HEK293 (cell line): ENCODE data around the gene KCNQ4.

Experiments
- CTCF ChIA-PET: fragments of 350-600 bp; formaldehyde crosslinking; extraction: SDS; loops from one replicate; lab custom pipeline; 2021; ENCODE audit warnings: antibody characterized with exemption; lab: Yijun Ruan, JAX
- POLR2A ChIA-PET: fragments of 300-600 bp; formaldehyde crosslinking; extraction: SDS; loops from one replicate; lab custom pipeline; 2020; ENCODE audit warnings: antibody characterized with exemption, inconsistent platforms; lab: Yijun Ruan, JAX
- H3K27ac ChIP-seq: fragments of 200-500 bp; sonication (Bioruptor generic); 2 replicates; pipeline ENCODE4 v1.5.1; 2014; ENCODE audit warnings: low read depth, low read length, control low read depth, inconsistent platforms; ENCODE audit errors: extremely low read depth
- H3K36me3 ChIP-seq, 2 experiments: fragments of 200-500 bp in 1 of 2; sonication (Bioruptor generic) in 1 of 2; 1 replicate in 1 of 2; 2 replicates in 1 of 2; pipeline ENCODE4 v1.5.1; 2014 to 2017; ENCODE audit warnings: inconsistent platforms in 2 of 2, low read length in 2 of 2; ENCODE audit not compliant: control insufficient read depth in 2 of 2, insufficient read depth in 1 of 2
- H3K4me1 ChIP-seq: fragments of 200-500 bp; sonication (Bioruptor generic); 2 replicates; pipeline ENCODE4 v1.5.1; 2014; ENCODE audit warnings: mild to moderate bottlenecking, low read length, inconsistent platforms; ENCODE audit not compliant: control insufficient read depth, insufficient read depth
- H3K4me3 ChIP-seq: 2 replicates; pipeline ENCODE4 v1.5.1; 2011; ENCODE audit warnings: low read depth, mild to moderate bottlenecking, control low read depth, low read length, moderate library complexity
- H3K9me3 ChIP-seq: fragments of 200-500 bp; sonication (Bioruptor generic); 2 replicates; pipeline ENCODE4 v1.5.1; 2014; ENCODE audit warnings: low read depth, low read length, inconsistent platforms; ENCODE audit not compliant: control insufficient read depth, insufficient read depth
- GLI2 ChIP-seq: fragments of 450-650 bp; formaldehyde crosslinking; IDR thresholded peaks from 2 replicates; pipeline ENCODE4; 2017; ENCODE audit warnings: missing biosample characterization, missing genetic modification characterization, low read depth, borderline replicate concordance
- GLIS2 ChIP-seq: fragments of 450-650 bp; formaldehyde crosslinking; IDR thresholded peaks from 2 replicates; pipeline ENCODE4 v1.5.1; 2016; ENCODE audit warnings: missing biosample characterization, missing genetic modification characterization
- HOXC10 ChIP-seq: sonication (generic); formaldehyde crosslinking; IDR thresholded peaks from 2 replicates; pipeline ENCODE4 v1.8.1; 2023; ENCODE audit warnings: mild to moderate bottlenecking, missing genetic modification reagents
- KLF17 ChIP-seq: fragments of 450-650 bp; formaldehyde crosslinking; IDR thresholded peaks from 2 replicates; pipeline ENCODE4 v1.5.1; 2016; ENCODE audit warnings: missing biosample characterization, missing genetic modification characterization
- YY1 ChIP-seq: fragments of 450-650 bp; formaldehyde crosslinking; IDR thresholded peaks from 2 replicates; pipeline ENCODE4 v1.5.1; 2018; ENCODE audit warnings: missing biosample characterization, missing genetic modification characterization
- ZBTB44 ChIP-seq: fragments of 450-650 bp; IDR thresholded peaks from 2 replicates; pipeline ENCODE4 v1.5.1; 2018; ENCODE audit warnings: missing biosample characterization, mild to moderate bottlenecking, missing genetic modification characterization
- ZFP69B ChIP-seq: fragments of 450-650 bp; formaldehyde crosslinking; IDR thresholded peaks from 2 replicates; pipeline ENCODE4 v1.5.1; 2016; ENCODE audit warnings: missing biosample characterization, missing genetic modification characterization
- ZNF202 ChIP-seq: fragments of 450-650 bp; formaldehyde crosslinking; IDR thresholded peaks from 2 replicates; pipeline ENCODE4 v1.5.1; 2016; ENCODE audit warnings: missing biosample characterization, missing genetic modification characterization, borderline replicate concordance
- ZNF239 ChIP-seq: fragments of 450-650 bp; formaldehyde crosslinking; IDR thresholded peaks from 2 replicates; pipeline ENCODE4 v1.5.1; 2016; ENCODE audit warnings: missing biosample characterization, missing genetic modification characterization
- ZNF335 ChIP-seq: fragments of 450-650 bp; formaldehyde crosslinking; conservative IDR thresholded peaks from 2 replicates; pipeline ENCODE4 v1.5.1; 2016; ENCODE audit warnings: missing biosample characterization, missing genetic modification characterization
- ZNF37A ChIP-seq: fragments of 450-650 bp; IDR thresholded peaks from 2 replicates; pipeline ENCODE4 v1.5.1; 2018; ENCODE audit warnings: missing biosample characterization, missing genetic modification characterization
- ZNF394 ChIP-seq: fragments of 450-650 bp; formaldehyde crosslinking; IDR thresholded peaks from 2 replicates; pipeline ENCODE4 v1.5.1; 2016; ENCODE audit warnings: missing biosample characterization, missing genetic modification characterization, mild to moderate bottlenecking, moderate library complexity, borderline replicate concordance
- ZNF398 ChIP-seq: fragments of 450-650 bp; formaldehyde crosslinking; IDR thresholded peaks from 2 replicates; pipeline ENCODE4 v1.5.1; 2017; ENCODE audit warnings: missing biosample characterization, missing genetic modification characterization
- ZNF449 ChIP-seq: fragments of 450-650 bp; formaldehyde crosslinking; IDR thresholded peaks from 2 replicates; pipeline ENCODE4 v1.5.1; 2017; ENCODE audit warnings: missing biosample characterization, mild to moderate bottlenecking, missing genetic modification characterization, moderate library complexity
- ZNF48 ChIP-seq: fragments of 450-650 bp; formaldehyde crosslinking; IDR thresholded peaks from 2 replicates; pipeline ENCODE4 v1.5.1; 2016; ENCODE audit warnings: missing biosample characterization, missing genetic modification characterization
- ZNF514 ChIP-seq: fragments of 450-650 bp; formaldehyde crosslinking; IDR thresholded peaks from 2 replicates; pipeline ENCODE4 v1.5.1; 2016; ENCODE audit warnings: missing biosample characterization, missing genetic modification characterization
- ZNF654 ChIP-seq: fragments of 450-650 bp; formaldehyde crosslinking; IDR thresholded peaks from 2 replicates; pipeline ENCODE4 v1.5.1; 2016; ENCODE audit warnings: low read depth, missing biosample characterization, missing genetic modification characterization
- ZNF664 ChIP-seq: fragments of 450-650 bp; formaldehyde crosslinking; IDR thresholded peaks from 2 replicates; pipeline ENCODE4 v1.5.1; 2016; ENCODE audit warnings: missing biosample characterization, missing genetic modification characterization
- ZNF768 ChIP-seq: fragments of 450-650 bp; formaldehyde crosslinking; IDR thresholded peaks from 2 replicates; pipeline ENCODE4 v1.5.1; 2018; ENCODE audit warnings: missing biosample characterization, mild to moderate bottlenecking, missing genetic modification characterization
- ZNF785 ChIP-seq: fragments of 450-650 bp; formaldehyde crosslinking; IDR thresholded peaks from 2 replicates; pipeline ENCODE4 v1.5.1; 2016; ENCODE audit warnings: missing biosample characterization, missing genetic modification characterization
- ZNF843 ChIP-seq: fragments of 450-650 bp; formaldehyde crosslinking; IDR thresholded peaks from 2 replicates; pipeline ENCODE4 v1.5.1; 2016; ENCODE audit warnings: missing biosample characterization, missing genetic modification characterization
- TF ChIP-seq, protein P1 (sequence below): sonication (generic); formaldehyde crosslinking; IDR thresholded peaks from 2 replicates; pipeline ENCODE4 v1.8.1; 2022; ENCODE audit warnings: mild to moderate bottlenecking, moderate library complexity, missing genetic modification reagents
- TF ChIP-seq, protein P2 (sequence below): fragments of 450-650 bp; formaldehyde crosslinking; IDR thresholded peaks from 2 replicates; pipeline ENCODE4 v1.5.1; 2017; ENCODE audit warnings: missing biosample characterization, missing genetic modification characterization
- TF ChIP-seq, protein P3 (sequence below): fragments of 450-650 bp; formaldehyde crosslinking; IDR thresholded peaks from 2 replicates; pipeline ENCODE4 v1.5.1; 2016; ENCODE audit warnings: missing biosample characterization, missing genetic modification characterization

KCNQ4 gene

DNA sequence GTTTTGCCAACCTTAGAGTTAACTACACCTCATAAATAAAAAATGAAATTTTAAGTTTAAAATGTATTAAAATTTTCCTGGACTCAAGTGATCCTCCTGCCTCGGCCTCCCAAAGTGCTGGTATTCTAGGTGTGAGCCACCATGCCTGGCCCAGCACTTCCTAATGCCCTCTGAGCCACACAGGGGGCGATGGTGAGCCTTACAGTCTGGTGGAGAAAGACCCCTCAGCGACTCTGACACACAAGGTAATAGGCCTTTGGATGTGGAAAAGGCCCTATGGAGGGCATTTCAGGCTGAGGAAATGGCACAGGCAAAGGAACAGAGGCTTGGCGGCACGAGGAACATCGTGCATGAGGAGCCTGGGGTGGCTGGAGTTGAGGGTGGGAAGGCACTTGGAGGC, 71.9 kb downstream of the KCNQ4 start:
- H3K4me1 ChIP-seq, result no peaks in the 10 kb centered on the region
- CTCF ChIA-PET, result interaction anchor here (17.3 kb wide), 1 partner anchor 93 kb away, joined by 415 read pairs; no protein-coding TSS in a partner anchor
- H3K9me3 ChIP-seq, result no peaks in the 10 kb centered on the region
- TF ChIP-seq ZNF843 (tag by site-specific recombination), result no peak
- TF ChIP-seq ZNF398 (tag by site-specific recombination), result no peak
- no peak for TF ChIP-seq ZNF654 (tag by site-specific recombination)
- no peak for TF ChIP-seq ZNF37A (tag by site-specific recombination)
- TF ChIP-seq, protein P1, sequence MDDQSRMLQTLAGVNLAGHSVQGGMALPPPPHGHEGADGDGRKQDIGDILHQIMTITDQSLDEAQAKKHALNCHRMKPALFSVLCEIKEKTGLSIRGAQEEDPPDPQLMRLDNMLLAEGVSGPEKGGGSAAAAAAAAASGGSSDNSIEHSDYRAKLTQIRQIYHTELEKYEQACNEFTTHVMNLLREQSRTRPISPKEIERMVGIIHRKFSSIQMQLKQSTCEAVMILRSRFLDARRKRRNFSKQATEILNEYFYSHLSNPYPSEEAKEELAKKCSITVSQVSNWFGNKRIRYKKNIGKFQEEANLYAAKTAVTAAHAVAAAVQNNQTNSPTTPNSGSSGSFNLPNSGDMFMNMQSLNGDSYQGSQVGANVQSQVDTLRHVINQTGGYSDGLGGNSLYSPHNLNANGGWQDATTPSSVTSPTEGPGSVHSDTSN (CRISPR knock-in tag), result no peak
- no peak for TF ChIP-seq ZNF785 (tag by site-specific recombination)
- TF ChIP-seq GLIS2 (tag by site-specific recombination), result no peak
- no peak for TF ChIP-seq ZNF514 (tag by site-specific recombination)
- TF ChIP-seq, protein P2, sequence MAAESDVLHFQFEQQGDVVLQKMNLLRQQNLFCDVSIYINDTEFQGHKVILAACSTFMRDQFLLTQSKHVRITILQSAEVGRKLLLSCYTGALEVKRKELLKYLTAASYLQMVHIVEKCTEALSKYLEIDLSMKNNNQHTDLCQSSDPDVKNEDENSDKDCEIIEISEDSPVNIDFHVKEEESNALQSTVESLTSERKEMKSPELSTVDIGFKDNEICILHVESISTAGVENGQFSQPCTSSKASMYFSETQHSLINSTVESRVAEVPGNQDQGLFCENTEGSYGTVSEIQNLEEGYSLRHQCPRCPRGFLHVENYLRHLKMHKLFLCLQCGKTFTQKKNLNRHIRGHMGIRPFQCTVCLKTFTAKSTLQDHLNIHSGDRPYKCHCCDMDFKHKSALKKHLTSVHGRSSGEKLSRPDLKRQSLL (tag by site-specific recombination), result no peak
- TF ChIP-seq ZNF394 (tag by site-specific recombination), result no peak
- no peak for TF ChIP-seq ZNF239 (tag by site-specific recombination)
- no peak for TF ChIP-seq ZNF202 (tag by site-specific recombination)
- no peak for TF ChIP-seq YY1 (tag by site-specific recombination)
- TF ChIP-seq KLF17, result no peak
- no peak for TF ChIP-seq ZNF449
- TF ChIP-seq ZNF335 (tag by site-specific recombination), result no peak
- H3K27ac ChIP-seq, result no peak overlapping the region
- POLR2A ChIA-PET, result no interaction called here
- no peak overlapping the region for H3K4me3 ChIP-seq
- H3K36me3 ChIP-seq, result no peaks in the 10 kb centered on the region

DNA sequence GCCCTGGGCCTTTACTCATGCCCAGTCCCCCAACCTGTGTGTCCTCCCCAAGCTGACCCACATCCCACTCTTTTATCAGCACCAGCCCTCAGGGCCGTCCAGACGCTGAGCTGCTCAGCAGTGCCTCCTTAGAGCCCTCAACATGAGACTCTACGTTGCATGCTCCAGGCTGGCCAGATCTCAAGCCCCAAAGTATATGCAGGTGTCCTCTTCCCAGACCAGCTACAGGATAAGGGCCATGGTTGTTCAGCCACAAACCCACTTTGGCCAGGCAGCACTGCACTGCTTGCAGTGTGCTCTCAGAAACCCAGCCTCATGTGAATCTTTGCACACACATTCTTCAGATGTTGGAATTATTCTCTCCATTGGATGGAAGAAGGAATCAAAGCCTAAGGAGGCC, 72.5 kb downstream of the KCNQ4 start:
- Histone ChIP-seq H3K9me3 (no peaks in the 10 kb centered on the region), H3K36me3 (no peaks in the 10 kb centered on the region), H3K4me1 (no peaks in the 10 kb centered on the region), H3K27ac (no peak overlapping the region), H3K4me3 (no peak overlapping the region)
- ChIA-PET CTCF (interaction anchor here (17.3 kb wide), 1 partner anchor 92 kb away, joined by 415 read pairs; no protein-coding TSS in a partner anchor), POLR2A (interaction anchor here (0.6 kb wide), 1 partner anchor 77 kb away, joined by 3 read pairs; no protein-coding TSS in a partner anchor)
- TF ChIP-seq HOXC10 (CRISPR knock-in tag) (no peak), GLI2 (tag by site-specific recombination) (no peak), ZBTB44 (tag by site-specific recombination) (no peak), ZFP69B (tag by site-specific recombination) (no peak), ZNF664 (tag by site-specific recombination) (no peak), ZNF48 (no peak), ZNF768 (tag by site-specific recombination) (no peak)
- TF ChIP-seq, protein P3, sequence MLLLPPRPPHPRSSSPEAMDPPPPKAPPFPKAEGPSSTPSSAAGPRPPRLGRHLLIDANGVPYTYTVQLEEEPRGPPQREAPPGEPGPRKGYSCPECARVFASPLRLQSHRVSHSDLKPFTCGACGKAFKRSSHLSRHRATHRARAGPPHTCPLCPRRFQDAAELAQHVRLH (tag by site-specific recombination), result no peak
